ENCODE measurements around the gene P2RX2.

Gene P2RX2

DNA sequence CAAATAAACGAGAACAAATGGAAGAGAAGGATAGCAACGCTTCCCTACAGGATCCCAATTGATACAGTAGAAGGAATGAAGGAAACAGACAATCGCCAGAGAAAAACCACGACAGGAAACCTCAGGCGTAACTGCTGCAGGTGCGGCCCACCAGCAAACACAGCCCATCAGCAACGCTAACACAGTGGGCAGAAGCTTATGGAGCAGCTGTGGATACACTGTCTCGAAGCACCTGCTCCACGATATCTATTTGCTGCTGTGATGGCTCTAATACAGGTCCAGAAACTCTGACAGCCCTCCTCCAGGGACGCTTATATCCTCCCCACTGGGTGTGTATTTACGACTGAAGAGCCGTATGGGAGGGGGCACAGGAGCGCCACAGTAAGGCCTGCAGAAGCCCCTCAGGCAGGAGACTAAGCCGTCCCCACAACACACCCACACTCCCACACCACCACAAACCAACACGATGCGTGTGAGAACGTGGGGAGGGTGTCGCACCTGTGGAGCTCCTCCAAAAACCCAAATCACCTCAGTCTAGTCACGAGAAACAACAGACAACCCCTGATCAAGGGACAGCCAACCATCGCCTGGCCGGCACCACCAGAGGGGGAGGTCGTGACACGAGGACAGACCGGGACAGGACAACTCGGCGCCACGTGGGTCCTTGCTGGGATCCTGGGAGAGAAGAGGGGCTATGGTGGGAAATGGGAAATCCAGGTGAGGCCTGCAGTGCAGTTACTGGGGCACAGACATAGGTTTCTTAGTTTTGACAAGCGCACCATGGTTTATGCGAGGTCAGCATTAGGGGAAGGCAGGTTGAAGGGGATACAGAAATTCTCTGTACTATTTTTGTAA, 44.6 kb downstream of the P2RX2 start:
- DNase-seq (ENCODE audit: low spot score) = no peak

DNA sequence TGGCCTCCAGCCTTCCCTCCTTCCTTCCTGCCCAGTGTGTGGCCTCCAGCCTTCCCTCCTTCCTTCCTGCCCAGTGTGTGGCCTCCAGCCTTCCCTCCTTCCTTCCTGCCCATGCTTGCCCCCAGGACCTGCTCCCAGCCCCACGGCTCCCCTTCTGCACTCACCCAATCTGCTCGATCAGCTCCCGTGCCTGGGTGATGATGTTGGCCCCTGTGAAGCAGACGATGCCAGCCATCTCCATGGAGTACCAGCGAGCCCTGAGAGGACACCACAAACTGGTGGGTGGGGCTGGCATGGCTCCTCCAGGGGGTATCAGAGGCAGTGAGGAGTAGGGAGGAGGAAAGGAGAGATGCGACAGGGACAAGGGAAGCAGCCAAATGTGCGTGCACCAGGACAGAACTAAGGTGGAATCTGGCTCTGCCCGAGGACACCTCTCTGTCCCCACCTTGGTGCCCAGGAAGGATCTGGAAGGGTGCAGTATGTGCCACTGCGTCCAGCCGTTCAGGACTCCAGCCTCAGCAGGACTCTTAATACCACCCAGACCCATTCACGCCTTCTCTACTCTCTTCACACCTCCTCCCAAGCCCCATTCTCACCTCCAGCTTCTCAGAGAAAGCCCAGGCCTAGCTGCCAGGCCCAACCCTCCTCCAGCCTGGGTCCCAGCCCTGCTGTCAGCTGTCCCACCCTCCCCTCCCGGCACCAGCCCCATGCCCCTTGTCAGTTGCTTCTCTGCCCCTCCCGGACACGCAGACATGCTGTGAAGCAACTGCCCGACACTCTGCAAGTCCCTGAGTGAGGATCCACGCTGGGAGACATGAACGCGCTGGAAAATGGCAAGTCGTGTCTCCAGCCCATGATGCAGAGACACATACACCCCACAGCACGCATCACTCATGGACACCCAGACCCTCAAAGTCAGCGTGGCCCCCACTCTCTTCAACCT, 45.9 kb downstream of the P2RX2 start:
- no peak for DNase-seq (ENCODE audit: low spot score)

GRCh38 chr12:132665149-132665491, 46.5 kb downstream of the P2RX2 start:
- no peak for DNase-seq (ENCODE audit: low spot score)

- no peak for DNase-seq (ENCODE audit: low spot score)
Measured at GRCh38 chr12:132665794-132666193, 47.2 kb downstream of the P2RX2 start.

- DNase-seq (ENCODE audit: low spot score) = no peak
Measured at GRCh38 chr12:132668191-132669088, 49.9 kb downstream of the P2RX2 start.

DNA sequence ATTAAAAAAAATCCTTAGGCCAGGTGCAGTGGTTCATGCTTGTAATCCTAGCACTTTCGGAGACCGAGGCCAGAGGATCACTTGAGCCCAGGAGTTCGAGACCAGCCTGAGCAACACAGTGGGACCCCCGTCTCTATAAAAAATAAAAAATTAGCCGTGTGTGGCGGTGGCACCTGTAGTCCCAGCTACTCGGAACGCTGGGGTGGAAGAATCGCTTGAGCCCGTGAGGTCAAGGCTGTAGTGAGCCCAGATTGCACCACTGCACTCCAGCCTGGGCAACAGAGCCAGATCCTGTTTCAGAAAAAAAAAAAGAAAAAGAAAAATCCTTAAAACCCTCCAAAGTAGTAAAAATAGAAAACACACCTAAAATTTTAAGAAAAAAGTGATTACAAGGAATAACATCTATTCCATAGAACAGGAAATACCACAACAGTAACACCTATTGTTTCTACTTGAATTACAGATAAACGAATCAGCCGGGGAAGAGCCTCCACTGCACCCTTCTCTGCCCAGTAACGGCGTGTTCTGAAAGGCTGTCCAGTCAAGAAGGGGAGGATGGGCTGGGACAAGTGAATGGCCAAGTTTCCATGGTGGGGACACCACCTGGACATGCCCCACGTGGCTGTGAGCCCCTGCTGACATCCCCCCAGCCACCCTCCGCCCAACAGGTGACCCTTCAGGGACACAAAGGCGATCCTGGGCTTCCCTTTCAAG, 50.7 kb downstream of the P2RX2 start:
- DNase-seq (ENCODE audit: low spot score) = no peak
